HL-60 (cell line): ENCODE results near the gene SYNRG.

ENCODE experiments used
- DNase-seq, 2 experiments: peaks; one replicate each; pipeline ENCODE4 v3.0.0-alpha.2; 2010 to 2020; ENCODE audit warnings: low read depth in 1 of 2, low spot score in 1 of 2
- H3K27ac ChIP-seq: fragments of 250-450 bp; sonication (Bioruptor Pico); replicated peaks from 2 replicates; pipeline ENCODE4 v1.5.1; 2020; ENCODE audit warnings: mild to moderate bottlenecking, moderate library complexity
- H3K27me3 ChIP-seq: fragments of 250-450 bp; sonication (Bioruptor Pico); 2 replicates; pipeline ENCODE4 v1.5.1; 2021; ENCODE audit warnings: mild to moderate bottlenecking, moderate library complexity; ENCODE audit not compliant: insufficient read depth, poor library complexity, severe bottlenecking
- H3K4me3 ChIP-seq: replicated peaks from 2 replicates; pipeline ENCODE4 v1.5.1; 2011; ENCODE audit warnings: mild to moderate bottlenecking, control low read depth, low read length; ENCODE audit not compliant: insufficient read depth
- GABPA ChIP-seq: IDR thresholded peaks from 2 replicates; pipeline ENCODE4 v1.6.1; 2012; ENCODE audit warnings: low read depth
- POLR2AphosphoS5 ChIP-seq: IDR thresholded peaks from 2 replicates; pipeline ENCODE4 v1.6.1; 2012; ENCODE audit warnings: low read depth
- SPI1 ChIP-seq: IDR thresholded peaks from 2 replicates; pipeline ENCODE4 v1.6.1; 2012; ENCODE audit warnings: low read depth, mild to moderate bottlenecking, borderline replicate concordance
- TF ChIP-seq, protein P1 (sequence below): IDR thresholded peaks from one replicate; pipeline ENCODE4 v1.5.1; 2011; ENCODE audit warnings: low read length, control low read depth, inconsistent platforms; ENCODE audit not compliant: insufficient read depth
- TF ChIP-seq, protein P2 (sequence below): IDR thresholded peaks from 2 replicates; pipeline ENCODE4 v1.6.1; 2012; ENCODE audit warnings: low read depth; ENCODE audit not compliant: insufficient replicate concordance

SYNRG gene

DNA sequence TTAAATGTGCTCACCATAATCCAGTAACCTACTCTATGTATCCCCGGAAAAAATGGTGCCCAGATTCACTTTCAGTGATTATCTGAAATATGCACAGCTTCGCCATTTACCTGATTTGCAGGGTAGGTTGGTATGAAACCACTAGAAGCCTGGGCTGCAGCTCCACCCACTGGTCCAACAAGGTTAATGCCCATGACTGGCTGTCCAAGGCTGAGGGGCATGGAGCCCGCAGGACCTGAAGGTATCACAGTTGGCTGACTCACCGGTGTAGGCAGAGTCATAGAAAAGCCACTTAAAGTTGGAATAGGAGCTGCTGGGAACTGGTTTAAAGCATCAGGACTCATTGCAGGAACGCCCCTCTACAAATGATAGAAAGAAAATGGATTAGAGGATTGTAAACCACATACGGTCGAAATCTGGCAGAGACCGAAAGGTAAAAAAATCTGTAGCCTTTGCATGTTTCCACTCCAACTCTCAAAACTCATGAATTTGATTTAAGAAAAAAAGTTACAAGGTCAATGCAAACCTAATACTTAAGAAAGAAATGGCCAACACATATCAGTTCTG lies 38.6 kb downstream of the SYNRG start:
- no peak overlapping the region for H3K27ac ChIP-seq
- no peak overlapping the region for H3K4me3 ChIP-seq
- TF ChIP-seq SPI1 (no peak), GABPA (no peak), POLR2AphosphoS5 (no peak)
- TF ChIP-seq, protein P1, sequence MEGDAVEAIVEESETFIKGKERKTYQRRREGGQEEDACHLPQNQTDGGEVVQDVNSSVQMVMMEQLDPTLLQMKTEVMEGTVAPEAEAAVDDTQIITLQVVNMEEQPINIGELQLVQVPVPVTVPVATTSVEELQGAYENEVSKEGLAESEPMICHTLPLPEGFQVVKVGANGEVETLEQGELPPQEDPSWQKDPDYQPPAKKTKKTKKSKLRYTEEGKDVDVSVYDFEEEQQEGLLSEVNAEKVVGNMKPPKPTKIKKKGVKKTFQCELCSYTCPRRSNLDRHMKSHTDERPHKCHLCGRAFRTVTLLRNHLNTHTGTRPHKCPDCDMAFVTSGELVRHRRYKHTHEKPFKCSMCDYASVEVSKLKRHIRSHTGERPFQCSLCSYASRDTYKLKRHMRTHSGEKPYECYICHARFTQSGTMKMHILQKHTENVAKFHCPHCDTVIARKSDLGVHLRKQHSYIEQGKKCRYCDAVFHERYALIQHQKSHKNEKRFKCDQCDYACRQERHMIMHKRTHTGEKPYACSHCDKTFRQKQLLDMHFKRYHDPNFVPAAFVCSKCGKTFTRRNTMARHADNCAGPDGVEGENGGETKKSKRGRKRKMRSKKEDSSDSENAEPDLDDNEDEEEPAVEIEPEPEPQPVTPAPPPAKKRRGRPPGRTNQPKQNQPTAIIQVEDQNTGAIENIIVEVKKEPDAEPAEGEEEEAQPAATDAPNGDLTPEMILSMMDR: peak; percentile 38
- TF ChIP-seq, protein P2, sequence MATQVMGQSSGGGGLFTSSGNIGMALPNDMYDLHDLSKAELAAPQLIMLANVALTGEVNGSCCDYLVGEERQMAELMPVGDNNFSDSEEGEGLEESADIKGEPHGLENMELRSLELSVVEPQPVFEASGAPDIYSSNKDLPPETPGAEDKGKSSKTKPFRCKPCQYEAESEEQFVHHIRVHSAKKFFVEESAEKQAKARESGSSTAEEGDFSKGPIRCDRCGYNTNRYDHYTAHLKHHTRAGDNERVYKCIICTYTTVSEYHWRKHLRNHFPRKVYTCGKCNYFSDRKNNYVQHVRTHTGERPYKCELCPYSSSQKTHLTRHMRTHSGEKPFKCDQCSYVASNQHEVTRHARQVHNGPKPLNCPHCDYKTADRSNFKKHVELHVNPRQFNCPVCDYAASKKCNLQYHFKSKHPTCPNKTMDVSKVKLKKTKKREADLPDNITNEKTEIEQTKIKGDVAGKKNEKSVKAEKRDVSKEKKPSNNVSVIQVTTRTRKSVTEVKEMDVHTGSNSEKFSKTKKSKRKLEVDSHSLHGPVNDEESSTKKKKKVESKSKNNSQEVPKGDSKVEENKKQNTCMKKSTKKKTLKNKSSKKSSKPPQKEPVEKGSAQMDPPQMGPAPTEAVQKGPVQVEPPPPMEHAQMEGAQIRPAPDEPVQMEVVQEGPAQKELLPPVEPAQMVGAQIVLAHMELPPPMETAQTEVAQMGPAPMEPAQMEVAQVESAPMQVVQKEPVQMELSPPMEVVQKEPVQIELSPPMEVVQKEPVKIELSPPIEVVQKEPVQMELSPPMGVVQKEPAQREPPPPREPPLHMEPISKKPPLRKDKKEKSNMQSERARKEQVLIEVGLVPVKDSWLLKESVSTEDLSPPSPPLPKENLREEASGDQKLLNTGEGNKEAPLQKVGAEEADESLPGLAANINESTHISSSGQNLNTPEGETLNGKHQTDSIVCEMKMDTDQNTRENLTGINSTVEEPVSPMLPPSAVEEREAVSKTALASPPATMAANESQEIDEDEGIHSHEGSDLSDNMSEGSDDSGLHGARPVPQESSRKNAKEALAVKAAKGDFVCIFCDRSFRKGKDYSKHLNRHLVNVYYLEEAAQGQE: no peak
- H3K27me3 ChIP-seq: no peaks in the 10 kb centered on the region
- DNase-seq: peak; percentile 2 to 56

DNA sequence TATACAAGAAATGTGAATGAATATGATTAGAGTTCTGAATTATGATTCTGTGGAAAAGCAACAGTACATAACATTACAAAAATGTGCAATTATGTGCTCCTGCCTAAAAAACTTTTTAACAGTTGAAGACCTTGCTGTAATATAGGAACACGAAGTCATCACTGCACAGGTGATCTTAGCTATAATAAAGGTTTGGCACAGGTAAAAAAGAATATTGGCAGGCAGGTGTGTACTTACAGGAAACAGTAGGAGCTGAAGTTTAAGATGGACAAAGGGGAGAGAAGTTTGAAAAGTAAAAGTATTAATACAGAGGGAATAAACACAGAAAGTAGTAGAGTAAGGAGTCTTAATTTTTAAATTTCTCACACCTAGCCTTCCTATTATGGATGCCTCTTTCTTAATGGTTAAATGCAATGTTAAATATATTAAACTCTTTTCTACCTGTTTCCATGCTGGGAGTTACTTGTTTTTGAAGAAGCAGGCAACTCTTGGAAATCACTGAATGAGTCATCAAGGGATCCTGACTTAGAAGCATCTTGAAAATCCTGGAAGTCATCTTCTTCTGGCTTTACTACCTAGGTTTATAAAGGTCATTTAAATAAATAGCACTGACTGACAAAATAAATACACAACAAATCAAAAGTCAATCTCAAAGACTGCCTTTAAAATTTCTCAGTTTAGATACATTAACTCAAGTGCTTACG lies 40.7 kb downstream of the SYNRG start:
- DNase-seq: no peak
- Histone ChIP-seq H3K27ac (no peak overlapping the region), H3K27me3 (no peaks in the 10 kb centered on the region), H3K4me3 (no peak overlapping the region)
- TF ChIP-seq, protein P1: no peak
- TF ChIP-seq SPI1 (no peak), GABPA (no peak), POLR2AphosphoS5 (no peak)
- TF ChIP-seq, protein P2: no peak

DNA sequence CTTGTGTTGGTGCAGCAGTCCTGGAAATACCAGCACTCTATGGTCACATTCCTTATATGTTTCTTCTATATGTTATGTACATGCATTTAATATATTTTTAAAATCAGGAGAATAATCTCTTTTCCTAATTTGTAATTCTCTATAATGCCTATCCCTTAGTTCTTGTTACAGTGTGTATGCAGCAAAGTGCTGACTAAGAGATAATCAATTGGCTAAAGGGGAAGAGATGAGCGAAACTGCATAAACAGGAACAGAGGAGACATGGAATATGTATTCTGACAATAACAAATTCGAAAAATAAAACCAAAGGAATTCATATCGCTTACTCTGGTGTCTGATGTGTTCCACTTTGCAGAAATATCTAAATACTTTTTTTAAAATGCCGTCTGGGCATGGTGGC lies 41.7 kb downstream of the SYNRG start:
- no peak for DNase-seq
- H3K27ac ChIP-seq: no peak overlapping the region
- H3K4me3 ChIP-seq: no peak overlapping the region
- TF ChIP-seq SPI1 (no peak), GABPA (no peak), POLR2AphosphoS5 (no peak)
- TF ChIP-seq, protein P1: no peak
- TF ChIP-seq, protein P2: no peak
- no peaks in the 10 kb centered on the region for H3K27me3 ChIP-seq
